Measurements from ENCODE around the gene BBLN. TPM values are rescaled to one million over a fixed set of nuclear protein-coding genes. Genes with fewer than 3 reads are reported as not detected.

The BBLN gene
- polyA plus RNA-seq, 4 donors = 33.1 to 65.4 (median 38.4) TPM

GRCh38 chr9:128185979-128186965, 26.2 kb downstream of the BBLN start:
- no peak for DNase-seq (ENCODE audit: low read depth in 4 of 4, low spot score in 3 of 4)

- no peak for DNase-seq (ENCODE audit: low read depth in 4 of 4, low spot score in 3 of 4)
These were observed 27.3 kb downstream of the BBLN start for GRCh38 chr9:128187361-128187760.

- DNase-seq (ENCODE audit: low read depth in 4 of 4, low spot score in 3 of 4) = no peak
These were observed 28.1 kb downstream of the BBLN start for GRCh38 chr9:128188209-128188608.

GRCh38 chr9:128190013-128190412, 29.9 kb downstream of the BBLN start:
- DNase-seq (ENCODE audit: low read depth in 4 of 4, low spot score in 3 of 4) = no peak

- no peak for DNase-seq (ENCODE audit: low read depth in 4 of 4, low spot score in 3 of 4)
These were observed 30.7 kb downstream of the BBLN start for GRCh38 chr9:128190516-128191405.

- DNase-seq (ENCODE audit: low read depth in 4 of 4, low spot score in 3 of 4) = peak in 1 of 4 donors; percentile 72
These were observed 31.5 kb downstream of the BBLN start, which contains the start of gene CIZ1 for GRCh38 chr9:128191406-128192046. Gene CIZ1, minus strand, starts transcription at chr9:128191572. Its CDS starts 715 bp downstream, at chr9:128190857.

GRCh38 chr9:128192601-128193371, 32.7 kb downstream of the BBLN start:
- DNase-seq (ENCODE audit: low read depth in 4 of 4, low spot score in 3 of 4) = peak in 2 of 4 donors; percentile 62 to 70

GRCh38 chr9:128193469-128194096, 33.5 kb downstream of the BBLN start:
- no peak for DNase-seq (ENCODE audit: low read depth in 4 of 4, low spot score in 3 of 4)

GRCh38 chr9:128201441-128202369, 41.6 kb downstream of the BBLN start:
- no peak for DNase-seq (ENCODE audit: low read depth in 4 of 4, low spot score in 3 of 4)

- DNase-seq (ENCODE audit: low read depth in 4 of 4, low spot score in 3 of 4) = no peak
These were observed 42.6 kb downstream of the BBLN start for GRCh38 chr9:128202648-128203023.

GRCh38 chr9:128203024-128203706, 43.1 kb downstream of the BBLN start, which contains the start of gene DNM1:
Gene DNM1, plus strand, starts transcription at chr9:128203379. Its CDS starts 92 bp downstream, at chr9:128203471.
- no peak for DNase-seq (ENCODE audit: low read depth in 4 of 4, low spot score in 3 of 4)

- DNase-seq (ENCODE audit: low read depth in 4 of 4, low spot score in 3 of 4) = no peak
These were observed 43.9 kb downstream of the BBLN start for GRCh38 chr9:128203707-128204551.

- DNase-seq (ENCODE audit: low read depth in 4 of 4, low spot score in 3 of 4) = no peak
These were observed 44.8 kb downstream of the BBLN start for GRCh38 chr9:128204858-128205257.

GRCh38 chr9:128205296-128205944, 45.4 kb downstream of the BBLN start:
- no peak for DNase-seq (ENCODE audit: low read depth in 4 of 4, low spot score in 3 of 4)

- no peak for DNase-seq (ENCODE audit: low read depth in 4 of 4, low spot score in 3 of 4)
These were observed 46.4 kb downstream of the BBLN start for GRCh38 chr9:128206484-128206883.

Data from left renal pelvis (tissue), 4 donors.